Osteoblast (primary cell): ENCODE data around the gene LEMD3. TPM values are rescaled to one million over a fixed set of nuclear protein-coding genes. Genes with fewer than 3 reads are reported as not detected.

Experiments used
- DNase-seq: peaks from one replicate; pipeline ENCODE4 v3.0.0; 2011; ENCODE audit warnings: low spot score, mixed read lengths; ENCODE audit not compliant: insufficient read length; ENCODE audit errors: missing footprints
- H2AFZ ChIP-seq: 2 replicates; pipeline ENCODE4 v1.6.0; 2011; ENCODE audit warnings: mild to moderate bottlenecking, low read length
- H3K27ac ChIP-seq: 2 replicates; pipeline ENCODE4 v1.5.1; 2011; ENCODE audit warnings: mild to moderate bottlenecking, low read depth, low read length, moderate library complexity
- H3K27me3 ChIP-seq: 2 replicates; pipeline ENCODE4 v1.6.0; 2012; ENCODE audit warnings: mild to moderate bottlenecking, control low read depth, inconsistent platforms, low read length, moderate library complexity; ENCODE audit not compliant: insufficient read depth
- H3K36me3 ChIP-seq: 2 replicates; pipeline ENCODE4 v1.5.1; 2011; ENCODE audit warnings: mild to moderate bottlenecking, low read length, control low read depth, moderate library complexity; ENCODE audit not compliant: insufficient read depth
- H3K4me1 ChIP-seq: 2 replicates; pipeline ENCODE4 v1.5.1; 2011; ENCODE audit warnings: mild to moderate bottlenecking, low read length, control low read depth, moderate library complexity; ENCODE audit not compliant: insufficient read depth
- H3K4me2 ChIP-seq: 2 replicates; pipeline ENCODE4 v1.6.0; 2011; ENCODE audit warnings: mild to moderate bottlenecking, low read length; ENCODE audit not compliant: insufficient read depth
- H3K4me3 ChIP-seq: fragments of 200-600 bp; sonication (generic); 3 replicates; pipeline ENCODE4 v1.5.1; 2012; ENCODE audit warnings: mild to moderate bottlenecking, low read length, inconsistent platforms; ENCODE audit not compliant: insufficient read depth
- H3K79me2 ChIP-seq: 2 replicates; pipeline ENCODE4 v1.6.0; 2012; ENCODE audit warnings: mild to moderate bottlenecking, low read length, control low read depth, inconsistent platforms; ENCODE audit not compliant: insufficient read depth
- H3K9me3 ChIP-seq: 2 replicates; pipeline ENCODE4 v1.5.1; 2011; ENCODE audit warnings: low read depth, low read length, control low read depth
- H4K20me1 ChIP-seq: 2 replicates; pipeline ENCODE4 v1.6.0; 2012; ENCODE audit warnings: mild to moderate bottlenecking, low read length, control low read depth; ENCODE audit not compliant: insufficient read depth
- total RNA-seq: library from RNA; depleted of rRNA; stranded (reverse); fragments of >200 nt; gene quantifications from 2 replicates; pipeline ENCODE4 v1.2.3, GENCODE V29; 2012
- TF ChIP-seq, protein P1 (sequence below): IDR thresholded peaks from 2 replicates; pipeline ENCODE4 v1.5.1; 2011; ENCODE audit warnings: mild to moderate bottlenecking, low read depth, low read length, moderate library complexity; ENCODE audit errors: extremely low read depth

Gene LEMD3
- total RNA-seq, 1 donor, result 27.5 TPM

DNA sequence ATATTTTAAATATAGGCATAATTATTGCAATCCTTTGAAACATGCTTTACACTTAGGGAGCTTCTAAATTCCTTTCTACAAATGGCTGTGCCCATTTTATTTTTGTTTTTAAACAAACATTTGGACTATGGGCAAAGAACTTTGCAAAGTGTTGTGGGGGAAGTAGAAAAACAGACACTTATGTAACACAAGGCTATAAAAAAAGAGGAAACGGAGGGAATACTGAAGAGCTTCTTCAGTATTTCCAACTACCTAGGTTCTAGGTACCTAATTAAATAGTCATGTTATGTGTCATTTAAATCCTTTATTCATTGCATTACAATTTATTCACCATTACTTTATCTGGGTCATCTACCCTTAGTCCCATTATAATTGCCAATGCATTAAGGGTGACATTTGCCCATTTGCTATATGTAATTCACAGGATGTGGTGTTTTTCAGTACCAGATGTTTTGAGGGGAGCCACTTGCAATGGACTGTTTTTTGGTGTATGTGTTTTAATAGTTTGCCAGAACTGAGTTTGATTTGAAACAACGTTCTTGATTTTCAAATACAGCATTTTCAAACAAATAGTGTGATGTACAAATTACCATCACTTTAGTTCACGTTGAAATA is 107.6 kb downstream of the LEMD3 start:
- Histone ChIP-seq H4K20me1 (peaks cover 16% of the 10 kb centered on the region), H3K4me2 (no peak overlapping the region), H3K27me3 (no peaks in the 10 kb centered on the region), H3K79me2 (peaks cover 40% of the 10 kb centered on the region), H3K4me3 (no peak overlapping the region), H2AFZ (no peak overlapping the region), H3K36me3 (no peaks in the 10 kb centered on the region), H3K9me3 (no peaks in the 10 kb centered on the region), H3K4me1 (peaks cover 25% of the 10 kb centered on the region), H3K27ac (no peak overlapping the region)
- TF ChIP-seq, protein P1, sequence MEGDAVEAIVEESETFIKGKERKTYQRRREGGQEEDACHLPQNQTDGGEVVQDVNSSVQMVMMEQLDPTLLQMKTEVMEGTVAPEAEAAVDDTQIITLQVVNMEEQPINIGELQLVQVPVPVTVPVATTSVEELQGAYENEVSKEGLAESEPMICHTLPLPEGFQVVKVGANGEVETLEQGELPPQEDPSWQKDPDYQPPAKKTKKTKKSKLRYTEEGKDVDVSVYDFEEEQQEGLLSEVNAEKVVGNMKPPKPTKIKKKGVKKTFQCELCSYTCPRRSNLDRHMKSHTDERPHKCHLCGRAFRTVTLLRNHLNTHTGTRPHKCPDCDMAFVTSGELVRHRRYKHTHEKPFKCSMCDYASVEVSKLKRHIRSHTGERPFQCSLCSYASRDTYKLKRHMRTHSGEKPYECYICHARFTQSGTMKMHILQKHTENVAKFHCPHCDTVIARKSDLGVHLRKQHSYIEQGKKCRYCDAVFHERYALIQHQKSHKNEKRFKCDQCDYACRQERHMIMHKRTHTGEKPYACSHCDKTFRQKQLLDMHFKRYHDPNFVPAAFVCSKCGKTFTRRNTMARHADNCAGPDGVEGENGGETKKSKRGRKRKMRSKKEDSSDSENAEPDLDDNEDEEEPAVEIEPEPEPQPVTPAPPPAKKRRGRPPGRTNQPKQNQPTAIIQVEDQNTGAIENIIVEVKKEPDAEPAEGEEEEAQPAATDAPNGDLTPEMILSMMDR, result no peak
- DNase-seq, result peak; percentile 59

DNA sequence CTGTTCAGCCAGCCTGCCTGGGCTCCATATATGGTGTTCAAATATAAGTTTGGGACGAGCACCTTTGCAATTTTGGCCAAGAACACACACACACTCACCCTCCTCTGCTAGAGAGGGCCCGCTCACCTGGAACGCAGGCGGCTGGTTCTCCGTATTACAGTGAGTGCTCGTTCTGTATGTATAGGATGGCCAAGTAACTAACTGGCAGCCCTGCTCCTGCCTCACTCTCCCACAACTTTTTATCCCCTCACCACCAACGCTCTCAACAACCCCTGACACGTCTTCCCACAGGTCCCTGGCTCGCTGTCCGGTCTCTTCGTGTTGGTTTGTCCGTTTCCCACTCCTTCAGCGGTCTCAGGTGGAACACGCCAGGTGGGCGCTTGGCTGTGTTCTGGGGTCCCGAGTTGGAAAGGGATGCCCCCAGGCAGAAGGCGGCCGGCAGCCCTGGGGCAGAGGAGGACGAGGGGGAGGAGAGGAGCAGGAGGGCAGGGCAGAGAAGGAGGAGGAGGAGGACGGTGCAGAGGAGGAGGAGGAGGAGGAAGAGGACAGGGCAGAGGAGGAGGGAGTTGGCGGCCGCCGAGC is 108.7 kb downstream of the LEMD3 start:
- no peak for DNase-seq
- peak overlapping the region; percentile 93 for H3K4me3 ChIP-seq
- H3K36me3 ChIP-seq, result no peaks in the 10 kb centered on the region
- peaks cover 26% of the 10 kb centered on the region for H4K20me1 ChIP-seq
- peak overlapping the region; percentile 76 for H3K4me2 ChIP-seq
- H3K27me3 ChIP-seq, result no peaks in the 10 kb centered on the region
- peak overlapping the region; percentile 82 for H3K27ac ChIP-seq
- TF ChIP-seq, protein P1, result no peak
- peaks cover 50% of the 10 kb centered on the region for H3K79me2 ChIP-seq
- peaks cover 34% of the 10 kb centered on the region for H3K4me1 ChIP-seq
- peak overlapping the region; percentile 94 for H2AFZ ChIP-seq
- no peaks in the 10 kb centered on the region for H3K9me3 ChIP-seq

DNA sequence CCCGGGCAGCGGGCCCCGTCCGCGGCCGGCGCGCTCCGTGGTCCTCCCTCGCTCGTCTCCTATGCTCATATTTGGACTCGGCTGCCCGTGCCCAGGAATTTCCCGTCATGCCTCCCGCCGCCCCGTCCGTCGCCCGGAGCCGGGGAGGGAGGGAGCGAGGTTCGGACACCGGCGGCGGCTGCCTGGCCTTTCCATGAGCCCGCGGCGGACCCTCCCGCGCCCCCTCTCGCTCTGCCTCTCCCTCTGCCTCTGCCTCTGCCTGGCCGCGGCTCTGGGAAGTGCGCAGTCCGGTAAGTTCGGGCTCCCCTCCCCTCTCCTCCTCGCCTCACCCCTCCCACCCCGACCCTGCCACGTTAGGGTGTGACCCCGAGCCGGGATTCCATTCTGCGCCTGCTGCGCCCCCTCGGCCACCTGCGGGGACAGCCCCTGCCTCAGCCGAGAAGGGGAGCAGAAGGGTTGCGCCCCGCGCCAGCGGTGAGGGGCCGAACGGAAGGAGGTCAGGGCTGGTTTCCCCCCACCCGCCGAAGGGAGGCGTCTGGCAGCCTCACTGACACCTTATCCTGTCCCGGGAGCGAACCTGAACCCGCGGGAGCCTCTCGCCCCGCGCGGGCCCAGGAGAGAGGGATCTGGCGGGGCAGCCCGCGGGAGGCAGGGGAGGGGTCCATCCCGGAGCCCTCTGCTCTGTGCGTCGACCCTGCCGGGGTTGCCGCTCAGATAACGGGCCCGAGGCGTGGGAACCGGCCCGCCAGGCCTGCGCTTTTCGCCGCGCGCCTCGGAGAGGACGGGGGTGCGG is 109.4 kb downstream of the LEMD3 start, which contains the start of gene MSRB3:
Gene MSRB3, plus strand, starts transcription at position 108 of the 793 bp plus-strand sequence. CDS start 29,897 bp downstream, outside the sequence.
- peaks cover 3% of the 10 kb centered on the region for H3K36me3 ChIP-seq
- H3K4me1 ChIP-seq, result peaks cover 34% of the 10 kb centered on the region
- H3K4me3 ChIP-seq, result peak within 1 kb of the TSS; percentile 93
- DNase-seq, result peak; percentile 98
- H3K79me2 ChIP-seq, result peaks cover 57% of the 10 kb centered on the region
- H3K27ac ChIP-seq, result peak within 1 kb of the TSS; percentile 82
- H3K27me3 ChIP-seq, result no peaks in the 10 kb centered on the region
- H3K4me2 ChIP-seq, result peak within 1 kb of the TSS; percentile 76
- peak within 1 kb of the TSS; percentile 94 for H2AFZ ChIP-seq
- H3K9me3 ChIP-seq, result no peaks in the 10 kb centered on the region
- peaks cover 31% of the 10 kb centered on the region for H4K20me1 ChIP-seq
- TF ChIP-seq, protein P1, result no peak
